Retinal pigment epithelial cell (primary cell): ENCODE data around the gene GADD45B.
A peak's percentile ranks its signal among the peaks of the same experiment; 100 is the strongest.

Experiments
- DNase-seq: peaks from one replicate; pipeline ENCODE4 v3.0.0-alpha.2; 2010; ENCODE audit warnings: low read depth
- H3K4me3 ChIP-seq: 2 replicates; pipeline ENCODE4 v1.5.1; 2011; ENCODE audit warnings: mild to moderate bottlenecking, low read length, control low read depth, moderate library complexity
- TF ChIP-seq, protein P1 (sequence below): conservative IDR thresholded peaks from 2 replicates; pipeline ENCODE4 v1.5.1; 2011; ENCODE audit warnings: low read depth, low read length, control low read depth, inconsistent platforms

Gene GADD45B

GRCh38 chr19:2474232-2475017 lies 1.5 kb upstream of the GADD45B start:
- TF ChIP-seq, protein P1, sequence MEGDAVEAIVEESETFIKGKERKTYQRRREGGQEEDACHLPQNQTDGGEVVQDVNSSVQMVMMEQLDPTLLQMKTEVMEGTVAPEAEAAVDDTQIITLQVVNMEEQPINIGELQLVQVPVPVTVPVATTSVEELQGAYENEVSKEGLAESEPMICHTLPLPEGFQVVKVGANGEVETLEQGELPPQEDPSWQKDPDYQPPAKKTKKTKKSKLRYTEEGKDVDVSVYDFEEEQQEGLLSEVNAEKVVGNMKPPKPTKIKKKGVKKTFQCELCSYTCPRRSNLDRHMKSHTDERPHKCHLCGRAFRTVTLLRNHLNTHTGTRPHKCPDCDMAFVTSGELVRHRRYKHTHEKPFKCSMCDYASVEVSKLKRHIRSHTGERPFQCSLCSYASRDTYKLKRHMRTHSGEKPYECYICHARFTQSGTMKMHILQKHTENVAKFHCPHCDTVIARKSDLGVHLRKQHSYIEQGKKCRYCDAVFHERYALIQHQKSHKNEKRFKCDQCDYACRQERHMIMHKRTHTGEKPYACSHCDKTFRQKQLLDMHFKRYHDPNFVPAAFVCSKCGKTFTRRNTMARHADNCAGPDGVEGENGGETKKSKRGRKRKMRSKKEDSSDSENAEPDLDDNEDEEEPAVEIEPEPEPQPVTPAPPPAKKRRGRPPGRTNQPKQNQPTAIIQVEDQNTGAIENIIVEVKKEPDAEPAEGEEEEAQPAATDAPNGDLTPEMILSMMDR, result peak; percentile 80
- H3K4me3 ChIP-seq, result peak overlapping the region; percentile 60
- no peak for DNase-seq

GRCh38 chr19:2475018-2475701 lies 767 bp upstream of the GADD45B start:
- DNase-seq, result no peak
- TF ChIP-seq, protein P1, result no peak
- peak overlapping the region; percentile 60 for H3K4me3 ChIP-seq

GRCh38 chr19:2476451-2477140 lies 669 bp downstream of the GADD45B start:
- peak overlapping the region; percentile 100 for H3K4me3 ChIP-seq
- DNase-seq, result no peak
- TF ChIP-seq, protein P1, result no peak

GRCh38 chr19:2477141-2477710 lies 1.3 kb downstream of the GADD45B start:
- H3K4me3 ChIP-seq, result peak overlapping the region; percentile 100
- DNase-seq, result no peak
- TF ChIP-seq, protein P1, result no peak

- DNase-seq, result no peak
- peak overlapping the region; percentile 100 for H3K4me3 ChIP-seq
- TF ChIP-seq, protein P1, result no peak
Observed at GRCh38 chr19:2477732-2478191, 1.8 kb downstream of the GADD45B start.

DNA sequence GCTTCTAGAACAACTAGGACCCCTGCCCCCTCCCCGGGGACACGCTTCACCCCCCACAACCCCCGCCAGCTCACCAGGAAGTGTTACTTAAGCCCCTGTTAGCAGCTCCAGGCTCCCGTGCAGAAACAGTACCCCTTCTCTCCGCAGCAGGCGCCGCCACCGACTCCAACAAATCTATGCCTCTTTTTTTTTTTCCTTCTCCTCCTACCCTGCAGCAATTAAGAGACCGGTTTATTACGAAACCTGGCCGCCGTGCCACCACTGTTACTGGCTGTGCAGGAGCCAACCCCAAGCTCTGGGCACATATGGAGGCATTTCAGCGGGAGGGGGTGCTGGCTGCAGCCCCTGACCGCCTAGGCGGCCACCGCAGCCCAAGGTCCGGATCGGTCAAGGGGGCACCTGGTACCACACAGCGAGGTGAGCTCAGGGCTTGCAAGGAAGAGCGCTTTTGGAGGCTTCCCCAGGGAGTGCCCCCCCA lies 2.4 kb downstream of the GADD45B start:
- DNase-seq, result no peak
- TF ChIP-seq, protein P1, result peak; percentile 21
- peak overlapping the region; percentile 100 for H3K4me3 ChIP-seq
